ENCODE results near the gene MAPT.
A peak's percentile ranks its signal among the peaks of the same experiment; 100 is the strongest.
"Not testable (repeated sequence)": the region's sequence is repeated elsewhere in the genome, so short reads cannot be mapped to it uniquely, and the experiment has no call there.

Gene MAPT

GRCh38 chr17:45900723-45901415, 6.5 kb downstream of the MAPT start:
- DNase-seq (ENCODE audit: low read depth in 2 of 2), result no peak

GRCh38 chr17:45902892-45903346, 8.6 kb downstream of the MAPT start:
- no peak for DNase-seq (ENCODE audit: low read depth in 2 of 2)

GRCh38 chr17:45904866-45905265, 10.5 kb downstream of the MAPT start:
- no peak for DNase-seq (ENCODE audit: low read depth in 2 of 2)

- no peak for DNase-seq (ENCODE audit: low read depth in 2 of 2)
Measured at GRCh38 chr17:45905814-45906213, 11.5 kb downstream of the MAPT start.

GRCh38 chr17:45906237-45906636, 11.9 kb downstream of the MAPT start:
- DNase-seq (ENCODE audit: low read depth in 2 of 2), result no peak

GRCh38 chr17:45906927-45907622, 12.7 kb downstream of the MAPT start:
- peak in 1 of 2 donors; percentile 32 for DNase-seq (ENCODE audit: low read depth in 2 of 2)

- DNase-seq (ENCODE audit: low read depth in 2 of 2), result no peak
Measured at GRCh38 chr17:45907750-45908395, 13.5 kb downstream of the MAPT start.

GRCh38 chr17:45908460-45908859, 14.1 kb downstream of the MAPT start:
- no peak for DNase-seq (ENCODE audit: low read depth in 2 of 2)

GRCh38 chr17:45908935-45909334, 14.6 kb downstream of the MAPT start:
- no peak for DNase-seq (ENCODE audit: low read depth in 2 of 2)

- DNase-seq (ENCODE audit: low read depth in 2 of 2), result no peak
Measured at GRCh38 chr17:45910667-45911066, 16.3 kb downstream of the MAPT start.

GRCh38 chr17:45912319-45912718, 18.0 kb downstream of the MAPT start:
- no peak for DNase-seq (ENCODE audit: low read depth in 2 of 2)

- not testable (repeated sequence) for DNase-seq (ENCODE audit: low read depth in 2 of 2)
Measured at GRCh38 chr17:45913030-45913429, 18.7 kb downstream of the MAPT start.

GRCh38 chr17:45914047-45914717, 19.8 kb downstream of the MAPT start:
- no peak for DNase-seq (ENCODE audit: low read depth in 2 of 2)

GRCh38 chr17:45915263-45915662, 20.9 kb downstream of the MAPT start:
- DNase-seq (ENCODE audit: low read depth in 2 of 2), result no peak

GRCh38 chr17:45917081-45917480, 22.7 kb downstream of the MAPT start:
- DNase-seq (ENCODE audit: low read depth in 2 of 2), result no peak

- DNase-seq (ENCODE audit: low read depth in 2 of 2), result no peak
Measured at GRCh38 chr17:45918241-45918745, 23.9 kb downstream of the MAPT start.

- no peak for DNase-seq (ENCODE audit: low read depth in 2 of 2)
Measured at GRCh38 chr17:45919136-45919535, 24.8 kb downstream of the MAPT start.

GRCh38 chr17:45920083-45920482, 25.7 kb downstream of the MAPT start:
- no peak for DNase-seq (ENCODE audit: low read depth in 2 of 2)

- DNase-seq (ENCODE audit: low read depth in 2 of 2), result no peak
Measured at GRCh38 chr17:45923511-45924268, 29.3 kb downstream of the MAPT start.

- no peak for DNase-seq (ENCODE audit: low read depth in 2 of 2)
Measured at GRCh38 chr17:45924332-45924820, 30.0 kb downstream of the MAPT start.

- DNase-seq (ENCODE audit: low read depth in 2 of 2), result no peak
Measured at GRCh38 chr17:45925311-45925710, 31.0 kb downstream of the MAPT start.
